ENCODE data around the gene MTFMT. TPM values are rescaled to one million over a fixed set of nuclear protein-coding genes. Genes with fewer than 3 reads are reported as not detected.
"Not testable (repeated sequence)": the region's sequence is repeated elsewhere in the genome, so short reads cannot be mapped to it uniquely, and the experiment has no call there.

MTFMT gene
- polyA plus RNA-seq, 5 donors: 16.0 to 20.5 (median 18.7) TPM

GRCh38 chr15:65062726-65063125 lies 33.3 kb upstream of the MTFMT start:
- DNase-seq: no peak

- no peak for DNase-seq
Measured at GRCh38 chr15:65062061-65062460, 32.6 kb upstream of the MTFMT start.

- DNase-seq: no peak
Measured at GRCh38 chr15:65060641-65061397, 31.4 kb upstream of the MTFMT start.

- no peak for DNase-seq
Measured at GRCh38 chr15:65059931-65060596, 30.6 kb upstream of the MTFMT start.

GRCh38 chr15:65059369-65059750 lies 29.9 kb upstream of the MTFMT start:
- DNase-seq: no peak

- DNase-seq: no peak
Measured at GRCh38 chr15:65058394-65059368, 29.2 kb upstream of the MTFMT start.

- DNase-seq: no peak
Measured at GRCh38 chr15:65057549-65057940, 28.1 kb upstream of the MTFMT start.

GRCh38 chr15:65056868-65057548 lies 27.6 kb upstream of the MTFMT start:
- no peak for DNase-seq

- no peak for DNase-seq
Measured at GRCh38 chr15:65056106-65056505, 26.7 kb upstream of the MTFMT start.

- no peak for DNase-seq
Measured at GRCh38 chr15:65055201-65055870, 25.9 kb upstream of the MTFMT start.

- peak in 1 of 2 donors; percentile 78 for DNase-seq
Measured at GRCh38 chr15:65054333-65055200, 25.1 kb upstream of the MTFMT start.

- DNase-seq: no peak
Measured at GRCh38 chr15:65052956-65053355, 23.5 kb upstream of the MTFMT start.

- DNase-seq: no peak
Measured at GRCh38 chr15:65051266-65051665, 21.8 kb upstream of the MTFMT start.

- DNase-seq: no peak
Measured at GRCh38 chr15:65050270-65050669, 20.8 kb upstream of the MTFMT start.

GRCh38 chr15:65049418-65049840 lies 20.0 kb upstream of the MTFMT start:
- DNase-seq: no peak

- no peak for DNase-seq
Measured at GRCh38 chr15:65048241-65048640, 18.8 kb upstream of the MTFMT start.

GRCh38 chr15:65044724-65045481 lies 15.5 kb upstream of the MTFMT start, which contains the start of gene SLC51B:
Gene SLC51B, plus strand, starts transcription at chr15:65045387. Its CDS starts 4,618 bp downstream, at chr15:65050005.
- peak; percentile 79 to 80 for DNase-seq

GRCh38 chr15:65044218-65044617 lies 14.8 kb upstream of the MTFMT start:
- not testable (repeated sequence) for DNase-seq

- no peak for DNase-seq
Measured at GRCh38 chr15:65042776-65043327, 13.4 kb upstream of the MTFMT start.
